Measurements from ENCODE around the gene PPFIA3.
"Not testable (repeated sequence)": the region's sequence is repeated elsewhere in the genome, so short reads cannot be mapped to it uniquely, and the experiment has no call there.

The PPFIA3 gene

DNA sequence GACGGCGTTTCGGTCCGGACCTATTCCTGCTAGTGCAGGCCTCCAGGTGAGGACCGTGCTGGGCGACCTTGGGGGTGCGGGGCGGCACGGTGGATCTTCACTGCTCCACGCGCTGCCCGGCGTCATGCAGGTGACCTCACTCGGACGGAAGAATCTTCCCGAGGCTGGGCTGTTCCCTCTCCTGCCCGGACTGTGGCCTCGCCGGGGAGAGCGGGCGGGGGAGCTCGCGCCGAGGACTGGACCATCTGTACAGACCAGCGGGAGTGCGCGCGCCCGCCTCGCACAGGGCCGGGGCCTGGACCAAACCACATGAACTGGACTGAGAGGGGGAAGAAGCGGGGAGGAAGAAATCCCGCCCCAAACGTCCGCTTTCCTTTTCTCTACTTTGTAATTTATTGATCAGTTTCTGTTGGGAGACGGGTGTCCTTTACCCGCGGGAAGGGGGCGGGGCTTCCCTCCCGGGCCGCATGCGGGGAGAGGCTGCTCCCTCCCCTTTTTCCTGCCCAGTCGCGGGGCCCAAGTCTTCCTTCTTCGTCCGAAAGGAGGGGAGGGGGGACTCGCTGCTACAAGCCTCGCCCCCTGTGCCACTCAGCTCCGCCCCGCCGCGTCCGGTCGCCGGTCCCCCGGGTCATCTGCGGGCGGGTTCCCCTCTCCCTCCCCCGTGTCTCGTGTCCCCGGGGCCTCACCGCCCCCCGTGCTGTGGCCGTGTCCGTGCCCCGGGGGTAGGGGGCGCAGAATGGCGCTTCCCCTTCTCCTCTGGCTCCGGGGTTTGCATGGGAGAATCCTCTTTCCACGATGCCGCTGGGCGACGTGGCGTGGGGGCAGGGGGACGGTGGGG, 31.0 kb downstream of the PPFIA3 start:
- peak; percentile 70 to 86 (median 75) for DNase-seq

DNA sequence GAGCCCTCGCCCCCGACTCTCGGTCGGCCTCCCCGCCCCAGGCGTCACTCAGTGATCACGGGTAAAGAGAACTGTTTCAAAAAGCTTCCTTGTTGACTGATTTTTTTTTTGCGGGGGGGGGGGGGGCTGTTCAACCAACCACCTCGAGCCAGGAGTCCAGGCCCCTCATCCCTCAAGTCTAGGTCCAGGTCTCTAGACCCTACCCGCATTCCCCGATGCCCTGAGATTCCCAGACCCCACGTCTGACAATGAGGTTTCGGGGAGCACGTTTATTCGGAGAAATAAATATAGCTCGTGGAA, 31.6 kb downstream of the PPFIA3 start:
- DNase-seq = peak in 1 of 3 donors; percentile 5

DNA sequence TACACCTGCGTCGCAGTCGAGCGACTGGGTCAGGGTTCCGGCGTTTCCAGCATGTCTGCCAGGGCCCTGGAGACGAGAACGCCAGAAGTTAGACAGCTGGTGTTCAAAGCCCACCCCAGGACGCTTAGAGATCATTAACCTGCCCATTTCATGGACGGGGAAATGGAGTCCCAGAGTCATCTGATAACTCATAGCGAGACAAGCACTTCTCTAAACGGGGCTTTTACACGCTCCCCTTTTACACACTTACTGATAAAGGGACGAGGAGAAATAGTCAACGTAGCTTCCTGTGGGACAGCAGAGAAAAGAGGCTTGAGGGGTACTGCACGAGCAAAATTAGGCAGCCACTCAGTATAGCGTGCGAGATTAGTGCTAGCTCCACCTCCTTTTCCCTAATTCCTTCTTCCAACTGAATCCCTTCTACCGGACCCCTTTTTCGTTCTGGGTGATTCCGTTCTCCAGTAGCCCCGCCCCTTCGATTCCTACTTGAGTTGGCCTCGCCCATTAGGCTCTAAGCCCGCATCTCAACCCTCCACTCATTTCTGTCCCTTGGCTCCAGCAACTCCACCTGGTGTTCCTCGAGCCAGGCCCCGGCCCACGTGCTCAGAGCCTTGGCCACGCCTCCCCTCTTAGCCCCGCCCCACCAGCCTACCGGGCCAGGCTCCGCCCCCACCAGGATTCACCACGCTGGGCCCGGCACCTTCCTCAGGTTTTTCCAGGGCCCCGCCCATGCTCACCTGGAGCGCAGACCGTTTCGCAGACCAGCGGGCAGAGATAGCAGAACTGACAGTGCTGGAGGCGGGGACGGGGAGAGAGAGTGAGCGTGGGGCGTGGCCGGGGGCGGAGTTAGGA, 32.1 kb downstream of the PPFIA3 start:
- DNase-seq = peak; percentile 38 to 69 (median 46)

DNA sequence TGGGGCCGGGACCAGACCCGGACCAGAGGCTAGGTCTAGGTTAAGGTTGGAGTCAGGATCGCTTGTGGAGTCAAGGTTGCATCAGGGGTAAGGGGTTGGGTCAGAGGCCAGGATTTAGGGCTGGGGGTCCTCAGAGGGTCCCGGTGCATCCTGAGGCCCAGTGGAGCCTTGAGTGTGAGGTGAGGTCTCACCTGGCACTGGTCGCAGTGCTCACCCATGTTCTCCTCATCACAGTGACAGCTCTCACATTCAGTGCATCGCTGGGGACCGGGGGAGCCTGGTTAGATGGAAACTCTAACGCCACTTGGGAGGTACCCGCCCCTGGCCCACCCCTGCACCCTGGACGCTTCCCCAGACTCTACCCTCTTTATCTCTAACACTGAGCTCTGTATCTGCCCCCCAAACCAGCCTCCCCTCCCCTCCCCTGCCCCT, 32.8 kb downstream of the PPFIA3 start:
- no peak for DNase-seq

DNA sequence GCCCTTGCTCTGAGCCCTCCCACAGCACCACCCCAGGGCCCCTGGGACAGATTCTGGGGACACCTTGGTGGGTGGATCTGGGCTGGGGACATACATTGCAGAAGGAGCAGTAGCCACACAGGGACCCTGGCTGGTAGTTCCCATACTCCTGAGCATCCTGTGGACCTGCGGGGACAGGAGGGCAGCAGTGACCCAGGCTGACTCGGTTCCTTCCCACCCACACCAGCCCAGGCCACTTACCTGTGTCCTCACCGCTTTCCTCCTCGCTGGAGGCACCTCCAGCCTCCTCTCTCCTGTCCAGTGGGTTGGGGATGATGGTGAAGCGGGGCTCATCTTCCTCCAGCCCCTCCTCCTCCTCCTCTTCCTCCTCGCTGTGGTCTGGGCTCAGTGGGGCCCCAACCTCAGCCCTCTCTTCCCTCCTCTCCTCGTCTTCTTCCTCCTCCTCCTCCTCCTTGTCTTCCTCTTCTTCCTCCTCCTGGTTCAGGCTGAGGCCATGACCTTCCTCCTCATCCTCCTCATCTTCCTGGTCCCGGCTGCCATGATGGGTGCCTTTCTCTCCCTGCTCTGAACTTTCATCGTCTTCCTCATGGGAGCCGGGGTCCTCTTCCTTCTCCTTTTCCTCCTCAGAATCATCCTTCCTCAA, 33.9 kb downstream of the PPFIA3 start:
- no peak for DNase-seq

DNA sequence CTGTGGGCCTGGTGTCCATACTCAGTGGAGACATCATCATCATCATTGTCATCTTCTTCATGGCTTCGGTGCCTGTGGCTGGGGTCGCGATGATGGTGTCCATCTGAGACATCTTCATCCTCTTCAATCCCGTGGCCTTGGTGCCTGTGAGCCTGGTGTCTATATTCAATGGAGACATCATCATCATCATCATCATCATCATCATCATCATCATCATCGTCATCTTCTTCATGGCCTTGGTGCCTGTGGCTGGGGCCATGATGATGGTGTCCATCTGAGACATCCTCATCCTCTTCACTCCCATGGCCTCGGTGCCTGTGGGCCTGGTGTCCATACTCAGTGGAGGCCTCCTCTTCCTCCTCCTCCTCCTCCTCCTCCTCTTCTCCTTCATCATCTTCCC, 34.9 kb downstream of the PPFIA3 start:
- DNase-seq = no peak

DNA sequence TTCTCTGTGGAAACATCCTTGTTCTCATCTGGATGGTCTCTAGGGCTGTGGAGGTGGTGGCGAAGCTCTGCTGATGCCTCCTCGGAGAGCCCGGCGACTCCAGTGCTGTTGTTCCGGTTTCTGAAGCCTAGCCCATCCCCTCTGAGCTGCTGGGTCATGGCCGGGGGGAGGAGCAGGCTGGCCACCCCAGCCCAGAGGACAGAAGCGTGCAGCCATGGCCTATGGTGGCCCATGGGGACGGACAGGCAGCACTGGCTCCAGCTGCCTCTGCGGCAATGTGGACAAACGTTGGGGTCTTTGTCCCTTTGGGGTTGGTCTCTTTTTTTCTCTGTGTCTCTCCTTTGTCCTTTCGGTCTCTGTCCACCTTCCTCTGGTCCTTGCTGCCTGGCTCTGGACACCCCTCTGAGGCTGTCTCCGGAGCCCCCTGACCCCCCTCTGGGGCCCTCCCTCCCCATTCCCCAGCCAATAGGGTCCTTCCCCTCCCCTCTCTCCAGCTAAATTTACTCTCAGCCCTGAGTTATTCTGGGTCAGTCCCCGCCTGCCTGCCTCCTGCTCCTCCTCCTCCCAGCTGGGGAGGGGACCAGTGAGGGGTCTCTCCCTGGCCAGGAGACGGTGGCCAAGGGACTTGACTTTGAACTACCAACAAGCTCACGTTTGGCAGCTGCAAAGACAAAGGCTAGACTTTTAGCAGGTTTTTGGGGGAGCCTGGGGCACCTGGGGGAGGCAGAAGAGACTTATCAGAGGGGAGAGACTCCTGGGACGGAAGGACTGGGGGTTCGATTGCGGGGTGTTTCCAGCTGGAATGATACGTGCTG, 35.9 kb downstream of the PPFIA3 start, which contains the start of gene HRC:
Gene HRC (minus strand): TSS at position 392 of the 815 bp plus-strand sequence. CDS start 159 bp downstream, at position 233.
- DNase-seq = peak in 2 of 3 donors; percentile 17 to 46

DNA sequence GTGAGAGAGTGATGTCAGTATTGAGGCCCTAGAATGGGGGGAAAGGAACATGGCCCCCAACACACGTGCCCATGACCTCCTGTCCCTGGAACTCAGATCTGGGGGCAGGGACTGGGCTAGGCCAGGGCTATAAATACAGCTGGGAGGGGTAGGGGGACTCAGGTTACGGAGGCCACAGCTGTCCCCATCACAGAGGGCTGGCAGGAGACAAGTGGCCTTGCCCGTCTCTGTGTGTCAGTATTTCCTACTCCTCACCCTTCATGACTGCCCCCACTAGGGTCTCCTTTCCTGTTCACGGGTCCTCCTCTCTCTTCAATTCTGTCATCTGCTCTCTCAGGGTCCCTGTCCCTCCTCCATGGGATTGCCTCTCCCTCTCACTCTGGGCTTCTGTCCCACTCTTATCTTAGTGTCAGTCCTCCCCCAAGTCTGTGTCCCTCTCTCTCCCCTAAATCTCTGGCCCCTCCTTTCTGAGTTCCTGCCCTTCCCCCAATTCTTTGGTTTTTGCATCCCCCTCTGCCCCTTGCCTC, 36.5 kb downstream of the PPFIA3 start:
- DNase-seq = no peak

DNA sequence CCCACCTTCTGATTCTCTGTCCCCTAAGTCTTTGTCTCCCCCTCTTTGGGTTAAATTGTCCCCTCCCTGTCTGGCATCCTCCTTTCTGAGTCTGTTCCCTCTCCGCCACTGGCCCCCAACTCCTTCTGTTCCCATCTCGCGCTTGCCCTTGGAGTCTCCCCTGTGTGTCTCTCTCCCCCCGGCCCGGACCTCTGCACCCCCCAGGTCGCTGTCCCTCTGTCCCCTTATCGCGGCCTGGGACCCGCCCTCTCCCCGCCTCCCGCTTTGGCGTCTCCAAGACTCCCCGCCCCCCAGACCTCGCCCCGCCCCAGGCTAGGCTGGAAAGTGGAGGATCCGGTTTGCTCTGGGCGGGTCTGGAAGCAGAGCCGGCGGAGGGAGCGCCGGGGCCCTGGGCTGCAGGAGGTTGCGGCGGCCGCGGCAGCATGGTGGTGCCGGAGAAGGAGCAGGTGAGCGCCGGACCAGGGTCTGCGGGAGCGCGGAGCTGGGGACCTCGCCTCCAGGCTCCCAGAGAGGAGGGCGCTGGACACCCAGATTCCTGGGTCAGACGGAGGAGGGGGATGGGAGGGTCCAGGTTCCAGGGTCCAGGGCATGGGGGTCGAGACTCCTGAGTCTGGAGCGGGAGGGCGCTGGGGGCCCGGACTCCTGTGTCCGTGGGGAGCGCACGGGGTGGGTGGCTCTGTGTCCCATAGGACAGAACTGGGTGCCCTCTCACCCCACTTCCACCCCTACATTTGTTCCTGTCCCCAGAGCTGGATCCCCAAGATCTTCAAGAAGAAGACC, 38.3 kb downstream of the PPFIA3 start, which contains the start of gene TRPM4:
Gene TRPM4 (plus strand): TSS at position 348 of the 780 bp plus-strand sequence. CDS start 75 bp downstream, at position 423.
- DNase-seq = peak; percentile 75 to 94 (median 91)

DNA sequence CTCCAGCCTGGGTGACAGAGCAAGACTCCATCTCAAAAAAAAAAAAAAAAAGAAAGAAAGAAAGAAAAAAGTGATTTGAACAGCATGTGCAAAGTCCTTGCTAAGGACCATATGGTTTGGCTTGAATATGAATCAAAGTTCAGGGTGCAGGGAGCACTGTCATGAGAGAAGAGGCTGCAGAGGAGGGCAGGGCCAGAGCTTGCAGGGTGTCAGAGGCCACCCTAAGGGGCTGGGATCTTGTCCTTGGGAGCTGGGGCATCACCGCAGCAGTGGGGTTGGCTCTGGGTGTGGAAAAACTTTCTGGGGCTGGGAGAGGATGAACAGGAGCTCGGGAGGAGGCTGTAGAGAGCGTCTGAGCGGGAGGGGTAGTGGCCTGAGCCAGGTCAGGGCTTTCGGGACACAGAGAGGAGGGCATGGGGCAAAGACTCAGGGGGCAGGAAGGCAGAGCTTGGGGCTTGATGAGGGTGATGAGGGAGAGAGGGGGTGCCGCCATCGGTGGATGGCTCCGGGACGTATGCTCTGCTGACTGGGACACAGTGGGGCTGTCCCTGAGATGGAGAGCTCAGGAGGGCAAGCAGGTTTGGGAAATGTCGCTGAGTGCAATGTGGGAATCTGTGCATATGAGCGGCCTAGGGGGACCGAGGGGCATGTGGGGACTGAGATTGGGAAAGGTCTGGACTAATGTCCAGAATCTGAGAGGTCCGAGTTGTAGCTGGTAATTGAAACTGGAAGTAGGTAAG, 41.3 kb downstream of the PPFIA3 start:
- DNase-seq = no peak

DNA sequence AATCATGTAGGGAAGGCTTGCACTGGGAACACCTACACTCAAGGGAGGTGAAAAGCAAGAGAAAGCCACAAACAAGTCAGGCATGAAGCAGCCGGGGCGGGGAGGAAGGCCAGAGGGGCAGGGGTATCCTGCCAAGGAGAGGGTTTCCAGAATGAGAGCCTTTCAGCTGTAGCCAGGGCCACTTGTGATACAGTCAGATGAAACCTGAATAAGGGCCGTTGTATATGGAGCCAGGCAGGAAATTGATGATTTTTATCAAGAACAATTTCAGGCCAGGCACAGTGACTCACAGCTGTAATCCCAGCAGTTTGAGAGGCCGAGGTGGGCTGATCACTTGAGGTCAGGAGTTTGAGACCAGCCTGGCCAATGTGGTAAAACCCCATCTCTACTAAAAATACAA, 42.6 kb downstream of the PPFIA3 start:
- no peak for DNase-seq

DNA sequence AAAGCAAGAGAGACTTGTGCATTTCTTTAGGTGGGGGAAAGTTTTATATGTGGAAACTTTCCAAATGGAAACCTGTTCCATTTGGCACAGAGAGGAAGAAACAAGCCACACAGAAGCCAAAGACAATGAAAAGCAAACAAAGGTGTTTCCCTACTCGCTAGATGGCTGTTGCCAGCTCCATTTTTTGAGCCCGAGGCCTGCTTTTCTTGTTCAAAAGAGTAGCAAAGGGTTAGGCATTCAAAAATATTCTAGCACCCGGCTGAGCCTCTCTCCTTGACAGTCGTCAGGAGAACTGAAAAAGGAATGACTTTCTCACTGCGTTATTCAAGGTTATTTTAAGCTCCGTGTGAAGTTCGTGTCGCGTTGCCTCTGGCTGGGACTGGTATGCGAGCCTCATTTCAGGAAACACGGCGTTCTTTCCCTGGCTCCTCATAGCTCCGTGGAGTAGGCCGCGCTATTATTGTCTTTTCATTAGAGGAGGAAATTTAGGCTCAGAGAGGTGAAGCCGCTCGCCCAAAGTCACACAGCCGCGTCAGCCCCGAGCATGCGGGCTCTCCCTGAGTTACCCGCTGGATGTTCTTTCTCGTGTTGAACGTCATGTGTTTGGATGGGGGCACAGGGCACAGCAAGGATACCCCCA, 45.9 kb downstream of the PPFIA3 start:
- DNase-seq = no peak

DNA sequence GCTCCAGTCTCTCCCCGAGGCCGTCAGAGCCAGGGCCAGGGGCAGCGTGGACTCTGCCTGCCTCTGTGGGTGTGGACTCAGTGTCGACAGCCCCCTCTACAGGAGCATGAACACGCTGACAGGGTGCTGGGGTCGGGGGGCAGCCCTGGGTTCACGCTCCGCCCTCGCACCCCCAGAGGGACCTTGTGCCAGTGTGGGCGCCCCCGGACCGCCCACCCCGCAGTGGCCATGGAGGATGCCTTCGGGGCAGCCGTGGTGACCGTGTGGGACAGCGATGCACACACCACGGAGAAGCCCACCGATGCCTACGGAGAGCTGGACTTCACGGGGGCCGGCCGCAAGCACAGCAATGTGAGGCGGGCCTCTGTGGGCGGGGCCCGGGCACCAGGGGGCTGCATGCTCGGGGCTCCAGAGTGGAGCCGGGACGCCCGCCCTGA, 46.5 kb downstream of the PPFIA3 start:
- no peak for DNase-seq

DNA sequence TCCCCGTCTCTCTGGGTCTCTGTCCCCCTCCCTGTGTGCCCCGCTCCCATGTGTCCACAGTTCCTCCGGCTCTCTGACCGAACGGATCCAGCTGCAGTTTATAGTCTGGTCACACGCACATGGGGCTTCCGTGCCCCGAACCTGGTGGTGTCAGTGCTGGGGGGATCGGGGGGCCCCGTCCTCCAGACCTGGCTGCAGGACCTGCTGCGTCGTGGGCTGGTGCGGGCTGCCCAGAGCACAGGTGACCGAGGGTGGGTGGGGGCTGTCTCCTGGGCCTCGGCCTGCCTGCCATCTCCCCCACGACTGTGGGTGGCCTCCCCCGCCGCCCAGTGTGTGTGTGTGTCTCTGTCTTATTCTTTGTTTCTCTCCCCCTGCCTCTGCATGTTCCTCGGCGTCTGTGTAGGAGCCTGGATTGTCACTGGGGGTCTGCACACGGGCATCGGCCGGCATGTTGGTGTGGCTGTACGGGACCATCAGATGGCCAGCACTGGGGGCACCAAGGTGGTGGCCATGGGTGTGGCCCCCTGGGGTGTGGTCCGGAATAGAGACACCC, 48.6 kb downstream of the PPFIA3 start:
- DNase-seq = no peak

DNA sequence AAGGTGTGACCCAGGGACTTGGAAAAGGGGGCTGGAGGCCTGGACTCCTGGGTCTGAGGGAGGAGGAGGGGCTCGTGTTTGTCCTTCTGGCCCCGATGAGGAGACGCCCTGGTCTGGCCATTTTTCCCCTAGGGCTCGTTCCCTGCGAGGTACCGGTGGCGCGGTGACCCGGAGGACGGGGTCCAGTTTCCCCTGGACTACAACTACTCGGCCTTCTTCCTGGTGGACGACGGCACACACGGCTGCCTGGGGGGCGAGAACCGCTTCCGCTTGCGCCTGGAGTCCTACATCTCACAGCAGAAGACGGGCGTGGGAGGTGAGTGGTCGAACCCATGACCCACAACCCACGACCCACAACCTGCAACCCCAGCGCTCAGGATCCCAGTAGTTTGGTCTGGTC, 49.1 kb downstream of the PPFIA3 start:
- DNase-seq = no peak

DNA sequence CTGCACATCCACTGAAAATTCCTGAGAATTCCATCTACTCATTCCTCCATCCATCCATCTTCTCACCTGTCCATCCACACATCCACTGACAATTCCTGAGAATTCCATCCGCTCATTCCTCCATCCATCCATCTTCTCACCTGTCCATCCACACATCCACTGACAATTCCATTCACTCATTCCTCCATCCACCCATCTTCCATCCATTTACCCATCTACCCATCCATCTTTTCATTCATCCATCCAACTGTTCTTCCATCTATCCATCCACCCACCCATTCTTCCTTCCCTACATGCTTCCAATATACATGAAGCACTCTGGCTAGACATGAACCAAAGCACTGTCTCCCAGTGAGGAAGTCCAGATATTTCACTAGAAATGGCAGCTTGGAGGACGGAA, 53.9 kb downstream of the PPFIA3 start:
- no peak for DNase-seq

DNA sequence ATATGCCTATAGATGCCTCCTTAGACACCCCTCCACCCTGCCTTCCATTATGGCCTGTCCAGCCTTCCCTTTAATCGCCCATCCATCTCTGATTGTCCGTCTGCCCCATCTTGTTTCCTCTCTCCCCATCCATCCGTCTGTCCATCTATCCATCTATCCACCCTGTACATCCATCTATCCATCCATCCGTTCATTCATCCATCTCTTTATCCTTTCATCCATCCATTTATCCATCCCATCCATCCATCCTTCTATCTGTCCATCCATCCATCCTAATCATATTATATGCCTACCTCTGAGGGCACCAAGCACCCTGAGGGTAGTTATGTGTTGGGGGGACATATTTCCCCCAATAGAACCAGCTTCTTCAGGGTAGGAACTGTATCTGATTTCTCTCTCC, 61.3 kb downstream of the PPFIA3 start:
- DNase-seq = no peak

DNA sequence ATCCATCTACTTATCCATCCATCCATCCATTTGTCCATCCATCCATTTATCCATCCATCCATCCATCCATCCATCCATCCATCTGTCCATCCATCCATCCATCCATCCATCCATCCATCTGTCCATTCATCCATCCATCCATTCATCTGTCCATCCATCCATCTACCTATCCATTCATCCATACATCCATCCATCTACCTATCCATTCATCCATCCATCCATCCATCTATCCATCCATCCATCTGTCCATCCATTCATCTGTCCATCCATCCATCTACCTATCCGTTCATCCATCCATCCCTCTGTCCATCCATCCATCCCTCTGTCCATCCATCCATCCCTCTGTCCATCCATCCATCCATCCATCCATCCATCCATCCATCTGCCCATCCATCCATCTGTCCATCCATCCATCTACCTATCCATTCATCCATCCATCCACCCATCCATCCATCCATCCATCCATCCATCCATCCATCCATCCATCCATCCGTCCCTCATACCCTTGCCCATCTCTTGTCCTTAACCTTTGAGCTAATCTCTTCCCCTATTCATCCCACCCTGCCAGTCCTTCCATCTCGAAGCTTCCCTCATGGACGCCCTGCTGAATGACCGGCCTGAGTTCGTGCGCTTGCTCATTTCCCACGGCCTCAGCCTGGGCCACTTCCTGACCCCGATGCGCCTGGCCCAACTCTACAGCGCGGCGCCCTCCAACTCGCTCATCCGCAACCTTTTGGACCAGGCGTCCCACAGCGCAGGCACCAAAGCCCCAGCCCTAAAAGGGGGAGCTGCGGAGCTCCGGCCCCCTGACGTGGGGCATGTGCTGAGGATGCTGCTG, 62.9 kb downstream of the PPFIA3 start:
- not testable (repeated sequence) for DNase-seq

Measured in suppressor macrophage treated with lipopolysaccharide for 1 hour (primary cell).